HG03025 (cell line): ENCODE measurements around the gene RUFY3.
A peak's percentile ranks its signal among the peaks of the same experiment; 100 is the strongest.
"Not testable (repeated sequence)": the region's sequence is repeated elsewhere in the genome, so short reads cannot be mapped to it uniquely, and the experiment has no call there.

ENCODE experiments used
- ATAC-seq: cut with Tn5 transposase; IDR thresholded peaks from one replicate; pipeline ENCODE4 v1.9.1; 2021; ENCODE audit warnings: mild to moderate bottlenecking, moderate library complexity; ENCODE audit not compliant: unreplicated experiment, low FRiP score

Gene RUFY3

GRCh38 chr4:70765368-70765767, 43.6 kb downstream of the RUFY3 start:
- ATAC-seq, result no peak

- ATAC-seq, result no peak
These were observed 46.7 kb downstream of the RUFY3 start for GRCh38 chr4:70768301-70768948.

DNA sequence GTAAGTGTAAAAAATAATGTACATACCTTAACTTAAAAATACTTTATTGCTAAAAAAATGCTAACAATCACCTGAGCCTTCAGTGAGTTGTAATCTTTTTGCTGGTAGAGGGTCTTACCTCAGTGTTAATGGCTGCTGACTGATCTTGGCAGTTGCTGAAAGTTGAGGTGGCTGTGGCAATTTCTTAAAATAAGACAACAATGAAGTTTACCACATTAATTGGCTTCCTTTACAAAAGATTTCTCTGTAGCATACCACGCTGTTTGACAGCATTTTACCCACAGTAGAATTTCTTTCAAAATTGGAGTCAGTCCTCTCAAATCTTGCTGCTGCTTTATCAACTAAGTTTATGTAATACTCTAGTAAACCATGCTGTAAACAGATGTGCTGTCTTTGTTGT, 47.6 kb downstream of the RUFY3 start:
- not testable (repeated sequence) for ATAC-seq

- no peak for ATAC-seq
These were observed 51.3 kb downstream of the RUFY3 start for GRCh38 chr4:70772929-70773555.

GRCh38 chr4:70778888-70779422, 57.2 kb downstream of the RUFY3 start:
- ATAC-seq, result no peak

GRCh38 chr4:70783096-70783495, 61.3 kb downstream of the RUFY3 start:
- no peak for ATAC-seq

DNA sequence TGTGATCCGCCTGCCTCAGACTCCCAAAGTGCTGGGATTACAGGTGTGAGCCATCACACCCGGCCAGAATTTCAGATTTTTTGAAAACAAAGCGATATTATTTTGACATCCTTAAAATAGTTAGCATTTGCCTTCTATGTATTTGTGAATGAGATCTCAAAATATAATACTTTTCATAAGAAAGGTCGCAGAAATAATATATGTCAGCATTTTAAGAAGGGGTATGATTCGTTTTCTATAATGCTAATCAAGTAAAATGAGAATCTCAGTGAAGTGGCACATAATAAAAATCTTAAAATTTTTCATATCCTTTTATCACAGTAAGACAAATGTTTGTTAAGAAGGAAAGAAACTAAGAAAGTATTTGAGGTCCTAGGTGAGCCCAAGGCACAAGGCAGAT, 65.7 kb downstream of the RUFY3 start:
- ATAC-seq, result no peak

- no peak for ATAC-seq
These were observed 67.0 kb downstream of the RUFY3 start for GRCh38 chr4:70788733-70789132.

- no peak for ATAC-seq
These were observed 71.9 kb downstream of the RUFY3 start for GRCh38 chr4:70793626-70794025.

GRCh38 chr4:70801265-70801809, 79.6 kb downstream of the RUFY3 start:
- ATAC-seq, result peak; percentile 88

DNA sequence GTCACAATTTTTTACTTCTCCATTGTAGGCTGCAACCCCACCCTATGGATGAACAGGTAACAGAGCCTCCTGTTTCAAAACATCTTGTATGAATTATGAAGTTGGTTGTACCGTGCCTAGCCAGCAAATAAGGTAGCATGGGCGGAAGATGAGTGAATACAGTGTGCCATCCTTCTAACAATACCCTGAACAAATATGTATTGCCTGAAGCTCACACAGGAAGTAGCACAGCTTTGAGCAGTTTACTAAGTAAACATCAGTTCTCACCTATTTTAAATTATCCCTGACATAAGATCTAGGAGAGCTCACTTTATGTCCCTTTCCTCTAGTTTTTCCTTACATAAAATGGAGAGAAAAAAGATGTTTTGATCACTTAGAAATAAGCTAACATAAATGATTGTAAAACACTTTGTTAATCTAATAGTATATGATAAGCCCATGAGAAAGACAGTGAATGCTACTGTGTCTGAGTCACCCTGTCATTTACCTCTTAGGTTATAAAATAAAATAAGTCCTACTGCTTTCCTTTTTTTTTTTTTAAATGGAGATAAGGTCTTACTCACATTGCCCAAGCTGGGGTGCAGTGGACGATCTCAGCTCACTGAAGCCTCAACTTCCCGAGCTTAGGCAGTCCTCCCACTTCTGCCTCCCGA, 81.3 kb downstream of the RUFY3 start:
- no peak for ATAC-seq

- no peak for ATAC-seq
These were observed 86.4 kb downstream of the RUFY3 start for GRCh38 chr4:70808151-70808550.

DNA sequence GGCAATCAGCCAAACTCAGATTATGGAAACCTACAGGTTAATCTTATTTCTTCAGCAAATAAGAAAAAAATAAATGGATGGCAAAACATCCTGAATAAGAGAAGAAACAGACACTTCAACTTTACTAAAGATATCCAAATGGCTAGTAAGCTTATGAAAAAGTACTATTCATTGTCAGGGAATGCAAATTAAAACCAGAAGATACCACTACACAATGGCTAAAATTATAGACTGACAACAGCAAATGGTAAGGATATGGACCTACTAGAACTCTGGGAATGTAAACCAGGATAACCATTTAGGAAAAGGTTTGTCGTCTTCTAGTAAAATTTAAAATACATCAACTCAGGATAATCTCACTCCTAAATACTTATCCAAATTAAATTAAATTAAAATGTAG, 93.6 kb downstream of the RUFY3 start:
- ATAC-seq, result no peak

- no peak for ATAC-seq
These were observed 95.1 kb downstream of the RUFY3 start for GRCh38 chr4:70816894-70817293.

DNA sequence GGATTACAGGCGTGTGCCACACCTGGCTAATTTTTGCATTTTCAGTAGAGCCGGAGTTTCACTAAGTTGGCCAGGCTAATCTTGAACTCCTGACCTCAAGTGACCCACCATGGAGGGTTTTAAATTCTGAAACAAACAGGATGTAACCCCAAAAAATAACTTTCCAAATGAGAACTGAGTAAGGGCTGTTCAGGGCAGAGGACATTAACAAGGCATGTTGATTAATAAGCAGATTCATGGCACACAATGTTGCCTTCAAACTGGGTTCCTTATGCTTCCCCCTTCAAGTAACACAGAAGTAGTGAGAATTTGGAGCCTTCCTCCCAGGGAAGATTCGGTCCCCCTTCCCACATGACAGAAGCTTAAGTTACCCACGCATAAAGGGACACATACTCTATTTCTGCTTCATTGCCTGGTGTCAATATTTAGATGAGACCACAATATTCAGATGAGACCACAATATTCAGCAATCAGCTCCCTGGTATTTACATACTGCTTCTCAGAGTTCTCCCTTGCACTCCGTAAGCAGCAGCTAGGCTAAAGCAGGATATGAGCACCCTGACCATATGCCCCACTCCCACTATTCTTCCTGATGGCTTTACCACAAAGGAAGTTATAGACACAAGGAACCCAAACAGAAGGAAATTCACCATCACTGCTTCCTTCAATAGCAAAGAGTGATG, 96.5 kb downstream of the RUFY3 start:
- ATAC-seq, result no peak

GRCh38 chr4:70818921-70819320, 97.2 kb downstream of the RUFY3 start:
- ATAC-seq, result no peak

DNA sequence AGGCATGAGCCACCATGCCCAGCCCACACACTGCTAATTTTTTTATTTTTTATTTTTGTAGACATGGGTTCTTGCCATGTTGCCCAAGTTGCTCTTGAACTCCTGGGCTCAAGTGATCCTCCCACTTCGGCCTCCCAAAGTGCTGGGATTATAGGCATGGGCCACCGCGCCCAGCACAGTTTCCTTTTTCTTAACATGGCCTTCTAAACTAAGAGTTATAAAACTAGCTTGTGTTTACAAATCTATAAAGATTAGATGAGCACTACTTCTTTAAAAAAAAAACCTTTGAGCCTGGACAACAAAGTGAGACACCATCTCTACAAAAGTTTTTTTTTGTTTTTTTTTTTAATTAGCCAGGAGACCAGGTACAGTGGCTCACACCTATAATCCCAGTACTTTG, 107.3 kb downstream of the RUFY3 start:
- no peak for ATAC-seq

DNA sequence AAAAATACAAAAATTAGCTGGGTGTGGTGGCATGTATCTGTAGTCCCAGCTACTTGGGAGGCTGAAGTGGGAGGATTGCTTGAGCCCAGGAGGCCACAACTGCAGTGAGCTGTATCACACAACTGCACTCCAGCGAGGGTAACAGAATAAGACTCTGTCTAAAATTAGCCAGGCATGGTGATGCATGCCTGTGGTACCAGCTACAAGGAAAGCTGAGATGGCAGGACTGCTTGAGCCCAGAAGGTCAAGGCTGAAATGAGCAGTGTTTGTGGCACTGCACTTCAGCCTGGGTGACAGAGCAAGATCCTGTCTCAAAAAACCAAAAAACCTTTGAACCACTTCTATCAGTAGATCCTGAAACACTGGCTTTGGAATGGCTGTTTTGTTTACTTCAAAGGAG, 107.7 kb downstream of the RUFY3 start:
- ATAC-seq, result no peak

GRCh38 chr4:70830054-70830453, 108.3 kb downstream of the RUFY3 start:
- no peak for ATAC-seq

DNA sequence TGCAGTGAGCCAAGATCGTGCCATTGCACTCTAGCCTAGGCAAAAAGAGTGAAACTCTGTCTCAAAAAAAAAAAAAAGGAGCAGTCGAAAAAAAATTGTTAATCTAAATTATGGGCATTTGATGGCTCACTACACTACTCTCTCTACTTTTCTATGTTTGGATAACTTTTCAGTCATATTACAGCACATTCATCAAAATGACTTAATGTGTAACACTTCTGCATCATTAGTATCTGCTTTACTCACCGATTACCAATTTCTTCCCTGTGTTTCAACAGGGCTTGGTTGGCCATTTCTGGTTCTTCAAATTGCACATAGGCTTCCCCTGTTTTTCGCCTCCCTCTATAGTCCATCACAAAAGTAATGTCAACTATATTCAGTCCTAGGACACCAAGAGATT, 109.5 kb downstream of the RUFY3 start:
- no peak for ATAC-seq

DNA sequence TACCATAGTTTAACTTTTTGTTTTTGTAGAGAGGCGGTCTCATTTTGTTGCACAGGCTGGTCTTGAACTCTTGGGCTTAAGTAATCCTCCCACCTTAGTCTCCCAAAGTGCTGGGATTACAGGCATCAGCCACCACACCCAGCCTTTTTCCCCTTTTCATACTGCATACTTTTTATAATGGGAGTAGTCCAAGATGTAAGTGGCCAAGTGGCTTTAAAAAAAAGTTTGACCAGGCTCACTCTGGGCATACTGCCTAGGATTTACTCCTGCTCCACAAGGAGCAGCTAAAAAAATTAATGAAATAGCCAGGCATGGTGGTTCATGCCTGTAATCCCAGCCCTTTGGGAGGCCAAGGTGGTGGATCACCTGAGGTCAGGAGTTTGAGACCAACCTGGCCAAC, 111.9 kb downstream of the RUFY3 start:
- ATAC-seq, result no peak
